ENCODE measurements around the gene ABCF1.
"Not testable (repeated sequence)": the region's sequence is repeated elsewhere in the genome, so short reads cannot be mapped to it uniquely, and the experiment has no call there.

Gene ABCF1

GRCh38 chr6:30571075-30571761, at the start of gene ABCF1:
TSS of gene ABCF1 (plus strand) at chr6:30571442. CDS start at chr6:30571488, 46 bp downstream.
- peak; percentile 85 to 97 for DNase-seq

GRCh38 chr6:30521952-30522351, 49.3 kb upstream of the ABCF1 start:
- not testable (repeated sequence) for DNase-seq

GRCh38 chr6:30526444-30526843, 44.8 kb upstream of the ABCF1 start:
- DNase-seq = not testable (repeated sequence)

GRCh38 chr6:30529349-30529875, 41.8 kb upstream of the ABCF1 start:
- not testable (repeated sequence) for DNase-seq

GRCh38 chr6:30530014-30530413, 41.2 kb upstream of the ABCF1 start:
- DNase-seq = no peak

GRCh38 chr6:30533460-30534294, 37.6 kb upstream of the ABCF1 start:
- DNase-seq = no peak

- DNase-seq = no peak
These were observed 33.3 kb upstream of the ABCF1 start for GRCh38 chr6:30537931-30538330.

GRCh38 chr6:30541515-30542403, 29.5 kb upstream of the ABCF1 start:
- DNase-seq = peak in 1 of 2 experiments; percentile 75

GRCh38 chr6:30542404-30542725, 28.9 kb upstream of the ABCF1 start:
- no peak for DNase-seq

- no peak for DNase-seq
These were observed 28.3 kb upstream of the ABCF1 start for GRCh38 chr6:30542915-30543314.

- no peak for DNase-seq
These were observed 27.4 kb upstream of the ABCF1 start for GRCh38 chr6:30543821-30544220.

- peak in 1 of 2 experiments; percentile 48 for DNase-seq
These were observed 26.5 kb upstream of the ABCF1 start for GRCh38 chr6:30544666-30545272.

GRCh38 chr6:30547454-30547853, 23.8 kb upstream of the ABCF1 start:
- DNase-seq = no peak

GRCh38 chr6:30548375-30548774, 22.9 kb upstream of the ABCF1 start:
- DNase-seq = no peak

GRCh38 chr6:30554404-30554803, 16.8 kb upstream of the ABCF1 start:
- no peak for DNase-seq

- DNase-seq = no peak
These were observed 16.1 kb upstream of the ABCF1 start for GRCh38 chr6:30554962-30555815.

- no peak for DNase-seq
These were observed 15.5 kb upstream of the ABCF1 start for GRCh38 chr6:30555816-30556065.

GRCh38 chr6:30556066-30556905, 15.0 kb upstream of the ABCF1 start, which contains the start of gene GNL1:
TSS of gene GNL1 (minus strand) at chr6:30556489. CDS start at chr6:30556203, 286 bp downstream.
- peak; percentile 49 to 60 for DNase-seq

GRCh38 chr6:30556906-30557682, 14.1 kb upstream of the ABCF1 start, which contains the start of gene PRR3:
TSS of gene PRR3 (plus strand) at chr6:30557295. CDS start at chr6:30557345, 50 bp downstream.
- DNase-seq = peak; percentile 86 to 88

GRCh38 chr6:30557683-30557981, 13.6 kb upstream of the ABCF1 start:
- no peak for DNase-seq

Data from NCI-H524 (cell line).